Large intestine (tissue), 12 donors: ENCODE data around the gene UPB1. TPM values are rescaled to one million over a fixed set of nuclear protein-coding genes. Genes with fewer than 3 reads are reported as not detected.

Source experiments
- DNase-seq, 2 donors: peaks; one replicate each; pipeline versions ENCODE4 v3.0.0 to v3.0.0-alpha.2; 2013
- H3K27ac ChIP-seq: one replicate; pipeline ENCODE4 v1.5.1; 2013; ENCODE audit warnings: low read length
- H3K27me3 ChIP-seq: 2 replicates; pipeline ENCODE4 v1.6.1; 2013; ENCODE audit warnings: low read length; ENCODE audit not compliant: control insufficient read depth, insufficient read depth
- H3K36me3 ChIP-seq: 2 replicates; pipeline ENCODE4 v1.6.1; 2013; ENCODE audit warnings: low read length; ENCODE audit not compliant: control insufficient read depth, insufficient read depth
- H3K4me1 ChIP-seq: one replicate; pipeline ENCODE4 v1.6.1; 2013; ENCODE audit warnings: low read length; ENCODE audit not compliant: control insufficient read depth, insufficient read depth
- H3K4me3 ChIP-seq: one replicate; pipeline ENCODE4 v1.5.1; 2013; ENCODE audit warnings: low read length
- H3K9me3 ChIP-seq: one replicate; pipeline ENCODE4 v1.6.1; 2013; ENCODE audit warnings: mild to moderate bottlenecking, low read depth, low read length, moderate library complexity; ENCODE audit not compliant: control insufficient read depth
- WGBS: methylation state at CpG from one replicate; pipeline ENCODE4 v1.1.5; 2013; ENCODE audit warnings: low lambda C conversion rate; ENCODE audit not compliant: insufficient coverage; 5-methylcytosine and 5-hydroxymethylcytosine counted together
- long read RNA-seq, 11 donors: transcript quantifications; one replicate each; lab custom pipeline, GENCODE V29; 2026
- polyA plus RNA-seq: library from polyadenylated mRNA; unstranded; fragments of 120-200 nt; gene quantifications from one replicate; pipeline ENCODE4 v1.2.1, GENCODE V29; 2013

The UPB1 gene
- 12.2 TPM for polyA plus RNA-seq
- long read RNA-seq, donor 1, result 0 reads
- long read RNA-seq, donor 2, result 0 reads
- long read RNA-seq, donor 3, partial matches to known transcripts, result 0 of 1 reads
- long read RNA-seq, donor 3, other reads (novel, unspliced or antisense), result 0 of 1 reads
- long read RNA-seq, donor 4, result 0 reads
- long read RNA-seq, donor 5, result 0 reads
- long read RNA-seq, donor 6, partial matches to known transcripts, result 0 of 2 reads
- long read RNA-seq, donor 6, other reads (novel, unspliced or antisense), result 0 of 2 reads
- long read RNA-seq, donor 7, result 0 reads
- long read RNA-seq, donor 8, partial matches to known transcripts, result 12 of 13 reads
- long read RNA-seq, donor 8, other reads (novel, unspliced or antisense), result 0 of 13 reads
- long read RNA-seq, donor 9, result 0 reads
- long read RNA-seq, donor 10, partial matches to known transcripts, result 0 of 1 reads
- long read RNA-seq, donor 10, other reads (novel, unspliced or antisense), result 0 of 1 reads
- long read RNA-seq, donor 11, partial matches to known transcripts, result 0 of 1 reads
- long read RNA-seq, donor 11, other reads (novel, unspliced or antisense), result 0 of 1 reads

DNA sequence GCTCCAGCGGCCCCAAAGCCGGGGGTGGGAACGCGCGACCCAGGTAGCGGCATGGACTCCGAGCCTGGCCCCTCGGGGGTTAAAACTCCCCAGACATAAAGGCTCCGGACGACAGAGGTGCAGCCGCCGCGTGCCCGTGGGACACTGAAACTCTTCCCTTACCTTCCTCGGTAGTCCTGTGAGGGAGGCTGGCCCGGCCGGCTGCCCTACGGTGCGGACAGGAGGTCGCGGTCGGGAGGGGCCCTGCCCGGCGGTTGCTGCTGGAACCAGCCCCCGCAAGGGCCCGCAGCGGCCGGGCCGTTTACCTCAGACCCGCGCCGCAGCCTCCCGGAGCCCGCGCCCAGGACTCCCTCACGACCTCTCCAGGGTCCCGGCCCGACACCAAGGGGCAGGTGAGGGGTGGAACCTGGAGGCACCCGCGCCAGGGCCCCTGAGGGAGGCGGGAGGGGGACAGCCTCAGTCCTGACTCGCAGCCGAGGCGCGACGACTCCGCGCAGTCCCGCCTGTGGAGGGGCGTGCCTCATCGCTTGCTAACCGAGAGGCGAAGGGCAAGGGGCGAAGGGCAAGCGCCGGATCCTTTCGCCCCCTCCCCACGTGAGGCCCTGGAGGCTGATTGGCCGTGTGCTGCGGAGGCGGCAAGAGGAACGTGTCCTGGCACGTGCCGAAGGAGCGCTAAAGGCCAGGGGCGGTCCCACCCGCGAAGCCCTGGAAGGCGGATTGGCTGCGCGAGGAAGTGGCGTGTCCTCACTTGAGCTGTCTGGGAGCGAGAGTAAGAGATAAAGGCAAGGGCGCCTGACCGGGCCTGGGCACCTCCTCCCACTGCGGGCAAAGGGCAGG, at the start of gene UPB1:
TSS of gene UPB1 (plus strand) at position 805 of the 837 bp plus-strand sequence. CDS start 72 bp downstream, outside the sequence.
- H3K27ac ChIP-seq, result peak within 1 kb of the TSS; percentile 75

GRCh38 chr22:24445481-24446259, 49.5 kb upstream of the UPB1 start:
- no peak overlapping the region for H3K27ac ChIP-seq
- no peaks in the 10 kb centered on the region for H3K4me1 ChIP-seq
- H3K27me3 ChIP-seq, result no peaks in the 10 kb centered on the region
- peaks cover 11% of the 10 kb centered on the region for H3K36me3 ChIP-seq
- no peak for DNase-seq
- H3K9me3 ChIP-seq, result no peaks in the 10 kb centered on the region
- no peak overlapping the region for H3K4me3 ChIP-seq
- WGBS, result no CpG with 5 or more reads among the region's 11 CpGs

More for the DNA sequence above, at the start of gene UPB1:
- Histone ChIP-seq H3K36me3 (no peaks in the 10 kb centered on the region), H3K4me3 (peak within 1 kb of the TSS; percentile 58), H3K4me1 (peaks cover 30% of the 10 kb centered on the region), H3K27me3 (peaks cover 14% of the 10 kb centered on the region), H3K9me3 (peaks cover 9% of the 10 kb centered on the region)
- peak; percentile 74 to 87 for DNase-seq
- no CpG with 5 or more reads among the region's 76 CpGs for WGBS

- Histone ChIP-seq H3K4me1 (no peaks in the 10 kb centered on the region), H3K27ac (no peak overlapping the region), H3K4me3 (no peak overlapping the region), H3K36me3 (peaks cover 5% of the 10 kb centered on the region), H3K27me3 (no peaks in the 10 kb centered on the region), H3K9me3 (no peaks in the 10 kb centered on the region)
- no CpG with 5 or more reads among the region's 3 CpGs for WGBS
- DNase-seq, result no peak
Measured at GRCh38 chr22:24446260-24446611, 48.9 kb upstream of the UPB1 start.

DNA sequence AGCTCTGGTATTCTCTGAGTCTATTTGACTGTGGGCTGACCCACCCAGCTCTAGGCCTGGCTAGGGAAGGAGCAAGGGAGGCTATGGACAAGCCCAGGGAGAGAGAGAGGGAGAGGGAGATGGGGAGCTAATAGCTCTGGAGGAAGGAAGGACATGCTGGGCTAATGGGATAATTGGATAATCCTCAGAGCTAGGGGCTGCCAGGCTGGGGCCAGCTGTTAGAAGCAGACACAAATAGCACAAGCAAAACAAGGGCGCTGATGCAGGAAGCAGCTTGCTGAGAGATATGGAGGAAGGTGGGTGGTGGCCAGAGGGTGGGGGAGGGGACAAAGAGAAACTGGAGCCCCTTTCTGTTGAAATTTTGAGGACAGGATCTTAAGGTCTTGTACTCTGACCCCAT, 44.5 kb upstream of the UPB1 start:
- no peak for DNase-seq
- WGBS, result no CpG with 5 or more reads among the region's 1 CpG
- H3K4me3 ChIP-seq, result no peak overlapping the region

GRCh38 chr22:24451162-24451561, 44.0 kb upstream of the UPB1 start:
- Histone ChIP-seq H3K36me3 (no peaks in the 10 kb centered on the region), H3K27ac (no peak overlapping the region), H3K27me3 (no peaks in the 10 kb centered on the region), H3K4me3 (no peak overlapping the region), H3K4me1 (no peaks in the 10 kb centered on the region), H3K9me3 (peaks cover 3% of the 10 kb centered on the region)
- DNase-seq, result no peak

More for the DNA sequence above, 44.5 kb upstream of the UPB1 start:
- H3K27me3 ChIP-seq, result no peaks in the 10 kb centered on the region
- H3K4me1 ChIP-seq, result no peaks in the 10 kb centered on the region
- H3K9me3 ChIP-seq, result peaks cover 3% of the 10 kb centered on the region
- H3K27ac ChIP-seq, result peak overlapping the region; percentile 5
- no peaks in the 10 kb centered on the region for H3K36me3 ChIP-seq

DNA sequence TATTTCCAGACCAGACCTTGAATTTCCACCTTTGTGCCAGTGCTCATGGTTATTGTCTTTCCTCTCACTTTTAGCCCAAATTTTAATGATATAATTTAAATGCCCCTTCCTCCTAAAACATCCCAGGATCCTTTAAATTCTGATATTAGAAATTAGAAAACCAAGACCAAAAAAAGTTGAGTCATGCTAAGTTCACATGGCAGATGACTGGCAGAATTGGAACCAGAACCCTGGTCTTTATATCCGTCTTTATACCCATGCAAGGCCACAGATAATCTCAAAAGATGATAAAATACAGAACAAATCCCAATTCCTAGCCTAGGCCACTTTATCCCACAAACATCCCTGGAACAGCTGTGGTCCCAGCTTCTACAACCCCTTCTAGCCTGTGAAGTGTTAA, 41.3 kb upstream of the UPB1 start:
- no peak overlapping the region for H3K4me3 ChIP-seq
- no CpG with 5 or more reads among the region's 1 CpG for WGBS
- H3K27ac ChIP-seq, result no peak overlapping the region
- H3K27me3 ChIP-seq, result no peaks in the 10 kb centered on the region
- peaks cover 3% of the 10 kb centered on the region for H3K9me3 ChIP-seq
- H3K4me1 ChIP-seq, result no peaks in the 10 kb centered on the region
- no peaks in the 10 kb centered on the region for H3K36me3 ChIP-seq
- no peak for DNase-seq

DNA sequence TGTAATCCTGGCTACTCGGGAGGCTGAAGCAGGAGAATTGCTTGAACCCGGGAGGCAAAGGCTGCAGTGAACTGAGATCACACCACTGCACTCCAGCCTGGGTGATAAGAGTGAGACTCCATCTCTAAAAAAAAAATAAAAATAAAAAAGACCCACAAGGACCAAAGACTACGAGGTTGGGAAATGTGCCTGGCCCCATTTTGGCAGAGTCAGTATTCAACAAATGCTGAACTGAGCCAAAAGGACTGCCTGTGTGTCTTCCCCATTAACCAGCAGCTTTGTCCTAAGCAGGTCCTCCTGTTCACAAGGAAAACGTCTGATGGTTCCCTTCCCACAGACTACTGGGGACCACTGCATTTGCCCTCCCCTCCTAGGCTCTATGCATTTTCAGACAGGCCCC, 40.1 kb upstream of the UPB1 start:
- WGBS, result 80% methylated on average over 1 of the region's 4 CpGs
- H3K9me3 ChIP-seq, result peaks cover 3% of the 10 kb centered on the region
- H3K36me3 ChIP-seq, result no peaks in the 10 kb centered on the region
- no peak overlapping the region for H3K4me3 ChIP-seq
- H3K4me1 ChIP-seq, result no peaks in the 10 kb centered on the region
- no peaks in the 10 kb centered on the region for H3K27me3 ChIP-seq
- no peak for DNase-seq
- H3K27ac ChIP-seq, result no peak overlapping the region

- no peak for DNase-seq
- Histone ChIP-seq H3K4me3 (no peak overlapping the region), H3K27me3 (no peaks in the 10 kb centered on the region), H3K27ac (no peak overlapping the region), H3K4me1 (peaks cover 5% of the 10 kb centered on the region), H3K9me3 (peaks cover 3% of the 10 kb centered on the region), H3K36me3 (no peaks in the 10 kb centered on the region)
- 95% methylated on average over 4 of the region's 9 CpGs for WGBS
Measured at GRCh38 chr22:24455751-24456426, 39.2 kb upstream of the UPB1 start.

DNA sequence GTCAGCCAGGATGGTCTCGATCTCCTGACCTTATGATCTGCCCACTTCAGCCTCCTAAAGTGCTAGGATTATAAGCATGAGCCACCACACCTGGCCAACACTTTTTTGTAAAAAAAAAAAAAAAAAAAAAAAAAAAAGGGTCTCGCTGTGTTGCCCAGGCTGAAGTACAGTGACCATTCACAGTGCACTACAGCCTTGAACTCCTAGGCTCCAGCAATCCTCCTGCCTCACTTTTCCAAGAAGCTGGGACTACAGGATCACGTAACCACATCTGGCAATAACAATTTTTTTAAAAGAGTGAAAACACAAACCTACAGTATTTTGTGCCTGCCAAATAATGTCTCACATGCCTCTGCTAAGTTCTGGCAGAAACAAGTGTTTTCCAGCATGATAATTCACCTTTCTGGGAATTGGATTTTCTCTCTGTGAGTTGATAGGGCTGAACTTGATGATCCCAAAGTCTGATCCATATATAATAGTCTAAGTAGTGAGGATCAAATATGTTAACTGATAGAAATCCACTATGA, 37.2 kb upstream of the UPB1 start:
- H3K27ac ChIP-seq, result no peak overlapping the region
- no CpG with 5 or more reads among the region's 3 CpGs for WGBS
- H3K4me3 ChIP-seq, result no peak overlapping the region
- DNase-seq, result no peak
- peaks cover 8% of the 10 kb centered on the region for H3K4me1 ChIP-seq
- H3K36me3 ChIP-seq, result no peaks in the 10 kb centered on the region
- H3K9me3 ChIP-seq, result no peaks in the 10 kb centered on the region
- H3K27me3 ChIP-seq, result no peaks in the 10 kb centered on the region
